Endothelial cell of umbilical vein (primary cell): ENCODE data around the gene CLDN3. TPM values are rescaled to one million over a fixed set of nuclear protein-coding genes. Genes with fewer than 3 reads are reported as not detected.

Source experiments
- BruUV-seq: library from RNA; stranded (reverse); fragments of 400-500 nt; replicated peaks from 2 replicates; lab custom pipeline; 2021; lab: Mats Ljungman, UMichigan
- CTCF ChIA-PET: fragments of 300-600, 350-600 bp; sonication (Branson Sonifier 250); formaldehyde crosslinking; loops from one replicate; lab custom pipeline; 2021; ENCODE audit warnings: antibody characterized with exemption, inconsistent platforms; lab: Charles Lee
- POLR2A ChIA-PET: fragments of 300-600, 350-600 bp; sonication (Branson Sonifier 250); formaldehyde crosslinking; loops from one replicate; lab custom pipeline; 2021; ENCODE audit warnings: antibody characterized with exemption, inconsistent platforms; lab: Charles Lee
- DNase-seq: peaks from one replicate; pipeline ENCODE4 v3.0.0-alpha.2; 2011; ENCODE audit warnings: low read depth, low spot score
- FAIRE-seq: peaks from 2 replicates; lab custom pipeline; 2011; peaks lifted over from hg19 to GRCh38; lab: Jason Lieb, UNC
- H2AFZ ChIP-seq: 2 replicates; pipeline ENCODE4 v1.6.0; 2012; ENCODE audit warnings: low read depth, low read length, control low read depth, inconsistent platforms
- H3K27ac ChIP-seq: 2 replicates; pipeline ENCODE4 v1.5.1; 2011; ENCODE audit warnings: low read depth, mild to moderate bottlenecking, control low read depth, low read length, moderate library complexity; ENCODE audit not compliant: insufficient read depth
- H3K27me3 ChIP-seq, 2 experiments: 2 replicates each; pipeline versions ENCODE4 v1.6.0 to v1.6.1; 2011; ENCODE audit warnings: low read length in 2 of 2, mixed read lengths in 1 of 2; ENCODE audit not compliant: control insufficient read depth in 2 of 2, insufficient read depth in 2 of 2
- H3K36me3 ChIP-seq, 2 experiments: 2 replicates in 1 of 2; 3 replicates in 1 of 2; pipeline ENCODE4 v1.5.1; 2011; ENCODE audit warnings: low read length in 2 of 2, mild to moderate bottlenecking in 1 of 2, moderate library complexity in 1 of 2; ENCODE audit not compliant: control insufficient read depth in 2 of 2, insufficient read depth in 2 of 2; ENCODE audit errors: extremely low read depth in 1 of 2
- H3K4me1 ChIP-seq: 3 replicates; pipeline ENCODE4 v1.5.1; 2011; ENCODE audit warnings: mild to moderate bottlenecking, low read length; ENCODE audit not compliant: control insufficient read depth, insufficient read depth; ENCODE audit errors: extremely low read depth
- H3K4me2 ChIP-seq: 2 replicates; pipeline ENCODE4 v1.6.1; 2011; ENCODE audit warnings: low read length, control low read depth, mixed read lengths; ENCODE audit not compliant: insufficient read depth
- H3K4me3 ChIP-seq, 3 experiments: fragments of 200-600 bp in 1 of 3; sonication (generic), shearing (Covaris generic) in 1 of 3; replicated peaks in 1 of 3; 2 replicates each; pipeline ENCODE4 v1.5.1; 2011 to 2016; ENCODE audit warnings: control low read depth in 3 of 3, low read length in 3 of 3, mild to moderate bottlenecking in 2 of 3, inconsistent platforms in 1 of 3, low read depth in 1 of 3, moderate library complexity in 1 of 3; ENCODE audit not compliant: insufficient read depth in 1 of 3
- H3K79me2 ChIP-seq: 2 replicates; pipeline ENCODE4 v1.6.0; 2012; ENCODE audit warnings: low read length, inconsistent platforms; ENCODE audit not compliant: control insufficient read depth, insufficient read depth
- H3K9ac ChIP-seq: replicated peaks from 2 replicates; pipeline ENCODE3; 2011; ENCODE audit warnings: low read length, control low read depth; ENCODE audit not compliant: insufficient read depth; ENCODE audit errors: extremely low read depth
- H3K9me1 ChIP-seq: replicated peaks from 3 replicates; pipeline ENCODE4 v1.6.0; 2011; ENCODE audit warnings: mild to moderate bottlenecking, low read length; ENCODE audit not compliant: control insufficient read depth, insufficient read depth; ENCODE audit errors: extremely low read depth
- H3K9me3 ChIP-seq: replicated peaks from 2 replicates; pipeline ENCODE4 v1.5.1; 2012; ENCODE audit warnings: low read length, inconsistent platforms; ENCODE audit not compliant: control insufficient read depth, insufficient read depth
- H4K20me1 ChIP-seq: replicated peaks from 2 replicates; pipeline ENCODE3; 2011; ENCODE audit warnings: mild to moderate bottlenecking, low read length; ENCODE audit not compliant: control insufficient read depth, insufficient read depth; ENCODE audit errors: extremely low read depth
- CTCF ChIP-seq, 2 donors: IDR thresholded peaks; 1 replicate in 1 of 2; 2 replicates in 1 of 2; pipeline ENCODE4 v1.5.1; 2011; ENCODE audit warnings: low read length in 2 of 2, mild to moderate bottlenecking in 2 of 2, moderate library complexity in 2 of 2, control low read depth in 1 of 2, inconsistent platforms in 1 of 2, low read depth in 1 of 2; ENCODE audit not compliant: insufficient read depth in 1 of 2; ENCODE audit errors: extremely low read depth in 1 of 2
- EZH2 ChIP-seq: IDR thresholded peaks from 2 replicates; pipeline ENCODE4 v1.6.1; 2012; ENCODE audit warnings: borderline replicate concordance, low read depth, mild to moderate bottlenecking, moderate library complexity, low read length, inconsistent platforms; ENCODE audit not compliant: severe bottlenecking
- FOS ChIP-seq: IDR thresholded peaks from 2 replicates; pipeline ENCODE4 v1.6.1; 2011; ENCODE audit warnings: mild to moderate bottlenecking, low read length, moderate library complexity, borderline replicate concordance; ENCODE audit not compliant: insufficient read depth
- GATA2 ChIP-seq: IDR thresholded peaks from 2 replicates; pipeline ENCODE4 v1.7.0; 2011; ENCODE audit warnings: low read depth, mild to moderate bottlenecking, moderate library complexity, mixed read lengths, low read length; ENCODE audit not compliant: insufficient read length, insufficient read depth
- JUN ChIP-seq: IDR thresholded peaks from 2 replicates; pipeline ENCODE4 v1.6.1; 2011; ENCODE audit warnings: borderline replicate concordance, low read depth; ENCODE audit not compliant: insufficient read length, insufficient read depth
- MAX ChIP-seq: IDR thresholded peaks from 2 replicates; pipeline ENCODE4 v1.6.1; 2011; ENCODE audit not compliant: insufficient read depth, insufficient read length
- MYC ChIP-seq: IDR thresholded peaks from one replicate; pipeline ENCODE4 v1.6.1; 2011; ENCODE audit warnings: mild to moderate bottlenecking, low read depth, low read length
- POLR2A ChIP-seq: IDR thresholded peaks from 2 replicates; pipeline ENCODE4 v1.6.1; 2012; ENCODE audit warnings: low read depth, mild to moderate bottlenecking, control low read depth, low read length
- POLR2AphosphoS5 ChIP-seq: IDR thresholded peaks from 2 replicates; pipeline ENCODE4 v1.6.1; 2012; ENCODE audit warnings: low read depth, mild to moderate bottlenecking, control low read depth, low read length, moderate library complexity; ENCODE audit not compliant: insufficient read depth
- dilution Hi-C: fragments of 300-500 bp; cut with MboI; formaldehyde crosslinking; loops from one replicate; pipeline ENCODE4 v1.15.0; 2019; ENCODE audit warnings: low sequenced_read_pairs; ENCODE audit not compliant: extremely low pct_ligation_motif_present
- intact Hi-C: fragments of 100-400 bp; cut with micrococcal nuclease; formaldehyde crosslinking; loops from one replicate; pipeline ENCODE4 v1.10.0; 2022
- polyA plus RNA-seq, 4 experiments: library from polyadenylated mRNA; depleted of rRNA in 3 of 4; stranded (reverse) in 3 of 4; unstranded in 1 of 4; fragments of >200 nt; gene quantifications; 2 replicates each; pipeline versions ENCODE4 v1.2.1 to v1.2.3, GENCODE V29; 2011 to 2012; ENCODE audit warnings: missing spikeins in 1 of 4
- total RNA-seq: library from RNA; stranded (reverse); gene quantifications from 2 replicates; pipeline ENCODE4 v1.2.3, GENCODE V29; 2021

CLDN3 gene
- total and polyA plus RNA-seq, 2 donors (not counting 3 experiments of a cell fraction or from before 2014, with no cell fraction given), result 0.62 to 1.9 TPM

- DNase-seq (no peak), FAIRE-seq (no peak)
- H2AFZ ChIP-seq, result no peak overlapping the region
- ChIA-PET POLR2A (no interaction called here), CTCF (interaction anchor here (0.8 to 2.7 kb wide), 7 partner anchors 15 to 133 kb away, joined by 3 to 14 read pairs (median 3); partner anchors contain the start of gene VPS37D)
- no peaks in the 10 kb centered on the region for H3K9me1 ChIP-seq
- TF ChIP-seq GATA2, result no peak
- H3K27me3 ChIP-seq, result no peaks in the 10 kb centered on the region
- no peak overlapping the region for H3K4me3 ChIP-seq
- H3K36me3 ChIP-seq, result no peaks in the 10 kb centered on the region
- no peaks in the 10 kb centered on the region for H3K79me2 ChIP-seq
- no peaks in the 10 kb centered on the region for H4K20me1 ChIP-seq
- intact Hi-C loops, result no loop called here
- H3K9ac ChIP-seq, result no peak overlapping the region
- H3K9me3 ChIP-seq, result no peaks in the 10 kb centered on the region
- dilution Hi-C loops, result no loop called here
- H3K4me2 ChIP-seq, result no peak overlapping the region
- peaks cover 6% of the 10 kb centered on the region for H3K4me1 ChIP-seq
- no TSS peak for BruUV-seq
- H3K27ac ChIP-seq, result no peak overlapping the region
These were observed 29.9 kb downstream of the CLDN3 start for GRCh38 chr7:73740212-73740611.

- Histone ChIP-seq H3K4me2 (peak overlapping the region; percentile 41), H3K4me1 (peaks cover 8% of the 10 kb centered on the region), H3K9me3 (no peaks in the 10 kb centered on the region), H3K27me3 (no peaks in the 10 kb centered on the region), H2AFZ (peak overlapping the region; percentile 96), H4K20me1 (no peaks in the 10 kb centered on the region), H3K9ac (peak overlapping the region; percentile 82), H3K79me2 (no peaks in the 10 kb centered on the region), H3K36me3 (no peaks in the 10 kb centered on the region), H3K27ac (peak overlapping the region; percentile 41), H3K9me1 (no peaks in the 10 kb centered on the region), H3K4me3 (peak overlapping the region; percentile 36 to 84 (median 52))
- FAIRE-seq, result no peak
- ChIA-PET CTCF (interaction anchor here (1.3 to 2.7 kb wide), 8 partner anchors 14 to 183 kb away, joined by 3 to 22 read pairs (median 5); partner anchors contain the start of gene METTL27), POLR2A (interaction anchor here (1.0 kb wide), 1 partner anchor 17 kb away, joined by 4 read pairs; no protein-coding TSS in a partner anchor)
- no peak for TF ChIP-seq MYC
- TF ChIP-seq MAX, result no peak
- TF ChIP-seq JUN, result no peak
- TF ChIP-seq CTCF (IDR thresholded peaks at IDR 0.05; ENCODE audit: extremely low read depth in 1 of 2, insufficient read depth in 1 of 2, low read depth in 1 of 2, low read length in 2 of 2), result no peak
- no peak for TF ChIP-seq POLR2A
- no peak for TF ChIP-seq FOS
- no peak for TF ChIP-seq EZH2
- TF ChIP-seq POLR2AphosphoS5, result no peak
- no peak for TF ChIP-seq GATA2
- intact Hi-C loops (no loop called here), dilution Hi-C loops (no loop called here)
- no peak for DNase-seq
- BruUV-seq, result TSS peak; percentile 82
These were observed 30.7 kb downstream of the CLDN3 start for GRCh38 chr7:73739387-73739767.
